Body of pancreas (tissue), 4 donors: ENCODE data around the gene ZNF407.

ENCODE experiments used
- POLR2A ChIP-seq, 3 donors: fragments of 450-650 bp; IDR thresholded peaks; one replicate each; pipeline ENCODE4 v1.6.1; 2016; ENCODE audit warnings: antibody characterized with exemption in 3 of 3, mild to moderate bottlenecking in 2 of 3
- TF ChIP-seq, protein P1 (sequence below), 7 experiments: fragments of 450-650 bp in 4 of 7; fragments of 200-600 bp in 3 of 7; sonication (generic) in 3 of 7; IDR thresholded peaks; one replicate each; pipeline ENCODE4 v1.5.1; 2016 to 2019; ENCODE audit warnings: antibody characterized with exemption in 7 of 7

GRCh38 chr18:75083131-75083530 lies 485.5 kb downstream of the ZNF407 start:
- no peak for TF ChIP-seq POLR2A (IDR thresholded peaks at IDR 0.05)
- TF ChIP-seq, protein P1, sequence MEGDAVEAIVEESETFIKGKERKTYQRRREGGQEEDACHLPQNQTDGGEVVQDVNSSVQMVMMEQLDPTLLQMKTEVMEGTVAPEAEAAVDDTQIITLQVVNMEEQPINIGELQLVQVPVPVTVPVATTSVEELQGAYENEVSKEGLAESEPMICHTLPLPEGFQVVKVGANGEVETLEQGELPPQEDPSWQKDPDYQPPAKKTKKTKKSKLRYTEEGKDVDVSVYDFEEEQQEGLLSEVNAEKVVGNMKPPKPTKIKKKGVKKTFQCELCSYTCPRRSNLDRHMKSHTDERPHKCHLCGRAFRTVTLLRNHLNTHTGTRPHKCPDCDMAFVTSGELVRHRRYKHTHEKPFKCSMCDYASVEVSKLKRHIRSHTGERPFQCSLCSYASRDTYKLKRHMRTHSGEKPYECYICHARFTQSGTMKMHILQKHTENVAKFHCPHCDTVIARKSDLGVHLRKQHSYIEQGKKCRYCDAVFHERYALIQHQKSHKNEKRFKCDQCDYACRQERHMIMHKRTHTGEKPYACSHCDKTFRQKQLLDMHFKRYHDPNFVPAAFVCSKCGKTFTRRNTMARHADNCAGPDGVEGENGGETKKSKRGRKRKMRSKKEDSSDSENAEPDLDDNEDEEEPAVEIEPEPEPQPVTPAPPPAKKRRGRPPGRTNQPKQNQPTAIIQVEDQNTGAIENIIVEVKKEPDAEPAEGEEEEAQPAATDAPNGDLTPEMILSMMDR (IDR thresholded peaks at IDR 0.05): no peak
